HG03135 (cell line): Measurements from ENCODE around the gene PRKG1.
"Not testable (repeated sequence)": the region's sequence is repeated elsewhere in the genome, so short reads cannot be mapped to it uniquely, and the experiment has no call there.

ENCODE experiments used
- ATAC-seq: cut with Tn5 transposase; IDR thresholded peaks from one replicate; pipeline ENCODE4 v1.9.1; 2021; ENCODE audit warnings: mild to moderate bottlenecking, moderate library complexity; ENCODE audit not compliant: unreplicated experiment

Gene PRKG1

DNA sequence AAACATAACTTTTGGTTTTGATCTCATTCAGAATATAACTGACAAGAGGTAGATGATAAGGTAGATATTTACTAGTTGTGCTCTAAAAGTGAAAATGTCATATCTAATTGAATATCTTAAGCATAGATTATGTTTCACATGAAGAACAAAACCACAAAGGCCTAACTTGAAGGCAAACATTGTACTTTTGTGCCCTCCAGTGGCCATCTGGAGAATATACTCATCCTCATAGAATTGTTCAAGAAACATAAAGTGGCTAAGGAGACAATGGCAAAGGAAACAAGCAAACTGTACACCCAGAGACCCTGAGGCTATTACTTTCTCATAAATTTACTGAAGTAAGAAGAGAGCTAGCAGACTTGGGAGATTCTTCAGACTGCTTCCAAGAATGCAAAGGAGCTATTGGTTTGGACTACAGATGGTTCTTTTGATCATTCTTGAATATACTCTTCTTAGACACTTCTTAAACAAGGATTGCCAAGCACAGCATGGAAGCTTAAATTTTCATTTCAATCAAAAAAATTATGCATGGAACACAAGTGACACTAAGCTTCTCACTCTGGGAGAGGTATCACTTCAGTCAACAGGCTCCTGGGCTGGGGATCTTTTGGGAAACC lies 1141.6 kb downstream of the PRKG1 start:
- peak; percentile 74 for ATAC-seq

- peak; percentile 61 for ATAC-seq
Measured at GRCh38 chr10:52216852-52217251, 1142.6 kb downstream of the PRKG1 start.

- ATAC-seq = no peak
Measured at GRCh38 chr10:52217531-52217930, 1143.2 kb downstream of the PRKG1 start.

- no peak for ATAC-seq
Measured at GRCh38 chr10:52220947-52221346, 1146.7 kb downstream of the PRKG1 start.

DNA sequence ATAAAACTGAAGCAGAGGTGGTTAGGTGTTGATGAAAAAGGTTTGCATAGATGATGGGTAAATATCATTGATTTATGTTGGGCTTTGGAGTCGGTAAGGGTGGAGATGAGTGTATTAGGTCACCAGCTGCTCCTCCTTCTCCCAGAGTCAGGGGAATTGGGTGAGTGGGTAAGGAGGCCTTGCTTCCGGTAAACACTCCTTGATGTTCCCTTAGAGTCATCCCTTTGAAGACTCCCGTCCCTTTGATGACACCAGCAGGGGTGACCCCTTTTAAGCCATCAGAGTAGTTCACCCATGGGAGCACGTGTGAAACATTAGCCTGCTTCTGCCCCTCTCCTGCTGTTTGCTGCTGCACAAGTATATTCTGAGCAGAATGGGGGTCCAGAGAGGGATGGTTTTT lies 1147.6 kb downstream of the PRKG1 start:
- no peak for ATAC-seq

GRCh38 chr10:52226197-52226847 lies 1152.0 kb downstream of the PRKG1 start:
- ATAC-seq = no peak

GRCh38 chr10:52228556-52228955 lies 1154.3 kb downstream of the PRKG1 start:
- no peak for ATAC-seq

GRCh38 chr10:52229291-52229931 lies 1155.1 kb downstream of the PRKG1 start:
- no peak for ATAC-seq

- ATAC-seq = peak; percentile 91
Measured at GRCh38 chr10:52232561-52233350, 1158.5 kb downstream of the PRKG1 start.

GRCh38 chr10:52233351-52233991 lies 1159.2 kb downstream of the PRKG1 start:
- not testable (repeated sequence) for ATAC-seq

GRCh38 chr10:52239771-52240170 lies 1165.5 kb downstream of the PRKG1 start:
- ATAC-seq = no peak

DNA sequence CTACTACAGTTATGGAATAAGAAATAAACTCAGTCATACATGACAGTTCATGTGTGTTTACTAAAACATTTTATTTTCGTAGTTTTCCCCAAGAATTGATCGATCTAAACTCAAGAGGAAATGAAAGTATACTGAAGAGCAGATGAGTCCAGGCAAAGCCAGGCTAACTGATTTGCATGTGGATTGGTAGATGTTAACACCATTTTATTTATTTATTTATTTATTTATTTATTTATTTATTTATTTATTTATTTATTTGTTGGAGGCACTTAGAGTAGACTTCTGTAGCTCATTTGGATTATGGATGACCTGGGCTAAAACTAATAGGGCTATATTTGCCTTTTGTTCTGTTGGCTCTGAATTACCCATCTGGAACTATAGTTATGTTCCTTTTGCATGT lies 1171.3 kb downstream of the PRKG1 start:
- no peak for ATAC-seq

DNA sequence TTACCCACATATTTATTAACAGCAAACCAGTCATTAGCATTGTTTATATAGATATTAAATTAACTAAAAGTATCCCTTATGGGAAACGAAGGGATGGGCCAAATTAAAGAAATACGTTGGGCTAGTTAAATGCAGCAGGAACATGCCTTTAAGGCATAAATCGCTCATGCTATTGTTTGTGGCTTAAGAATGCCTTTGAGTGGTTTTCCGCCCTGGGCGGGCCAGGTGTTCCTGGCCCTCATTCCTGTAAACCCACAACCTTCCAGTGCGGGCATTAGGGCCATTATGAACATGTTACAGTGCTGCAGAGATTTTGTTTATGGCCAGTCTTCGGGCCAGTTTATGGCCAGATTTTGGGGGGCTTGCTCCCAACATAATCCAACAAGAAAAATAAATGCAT lies 1173.6 kb downstream of the PRKG1 start:
- not testable (repeated sequence) for ATAC-seq

DNA sequence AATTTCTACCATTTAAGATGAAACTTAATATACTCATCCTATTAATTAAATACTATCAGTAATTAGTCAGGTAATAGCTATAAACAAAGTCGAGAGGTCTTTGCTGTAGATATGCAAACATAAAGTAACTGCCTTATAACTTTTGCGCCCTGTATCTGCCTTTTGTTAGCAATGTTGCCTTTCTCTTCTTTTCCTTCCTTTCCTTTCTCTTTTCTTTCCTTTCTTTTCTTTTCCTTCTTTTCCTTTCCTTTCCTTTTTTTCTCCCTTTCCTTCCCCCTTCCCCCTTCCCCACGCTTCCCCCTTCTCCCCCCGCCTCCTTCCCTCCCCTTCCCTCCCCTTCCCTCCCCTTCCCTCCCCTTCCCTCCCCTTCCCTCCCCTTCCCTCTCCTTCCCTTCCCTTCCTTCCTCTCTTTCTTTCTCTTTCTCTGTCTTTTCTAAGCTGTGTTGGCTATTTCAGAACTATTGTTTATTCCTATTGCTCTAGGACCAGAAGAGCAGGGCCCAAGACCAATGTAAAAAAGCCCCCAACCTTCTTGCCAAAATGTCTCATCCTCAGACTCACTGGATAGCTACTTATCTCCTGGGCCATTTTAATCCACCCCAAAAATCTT lies 1174.5 kb downstream of the PRKG1 start:
- no peak for ATAC-seq

GRCh38 chr10:52249850-52250395 lies 1175.6 kb downstream of the PRKG1 start:
- no peak for ATAC-seq

GRCh38 chr10:52250510-52250909 lies 1176.2 kb downstream of the PRKG1 start:
- no peak for ATAC-seq

DNA sequence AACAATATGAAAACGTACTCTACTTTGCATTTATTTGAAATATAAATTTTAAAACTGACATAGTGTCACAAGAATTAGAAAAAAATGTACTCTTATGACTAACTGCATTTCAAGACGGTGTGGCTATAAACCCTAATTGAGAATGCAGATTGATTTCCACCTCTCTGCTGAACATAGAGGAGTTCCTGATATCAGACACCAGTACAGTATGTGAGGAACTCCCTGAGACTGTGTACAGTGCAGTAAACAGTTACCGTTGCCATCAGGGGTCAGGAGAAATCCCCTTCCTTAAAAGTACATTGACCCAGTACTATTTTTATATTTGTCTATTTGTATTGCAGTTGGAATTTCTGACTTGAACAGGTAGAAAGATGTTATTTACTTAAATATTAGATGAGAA lies 1178.0 kb downstream of the PRKG1 start:
- no peak for ATAC-seq

GRCh38 chr10:52256832-52257691 lies 1182.8 kb downstream of the PRKG1 start:
- ATAC-seq = peak; percentile 100

DNA sequence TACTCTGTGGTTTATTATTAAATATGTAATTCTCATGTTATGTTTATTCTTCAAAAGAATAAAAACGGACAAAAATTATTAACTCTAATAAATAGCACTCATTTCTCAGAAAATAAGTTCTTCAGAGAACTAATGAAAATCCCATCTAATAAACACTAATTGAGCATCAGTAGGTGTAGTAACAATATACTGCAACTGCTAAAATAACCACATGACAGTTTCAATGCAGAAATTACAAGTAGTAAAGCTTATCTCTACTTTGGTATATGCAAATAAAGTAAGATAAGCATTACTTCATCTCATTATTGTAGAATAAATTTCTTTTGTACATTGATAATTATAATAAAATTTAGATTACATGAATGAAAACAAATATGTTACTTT lies 1183.4 kb downstream of the PRKG1 start:
- ATAC-seq = peak; percentile 85
